Prostate gland (tissue), 2 donors: ENCODE results near the gene UGT1A10. TPM values are rescaled to one million over a fixed set of nuclear protein-coding genes. Genes with fewer than 3 reads are reported as not detected.

ENCODE experiments used
- DNase-seq: peaks from one replicate; pipeline ENCODE4 v3.0.0-alpha.2; 2019; ENCODE audit warnings: low spot score
- H3K27ac ChIP-seq, 2 donors: fragments of 200-600 bp; sonication (generic); 2 replicates each; pipeline ENCODE4 v1.5.1; 2017 to 2019
- H3K27me3 ChIP-seq: fragments of 200-600 bp; sonication (generic); replicated peaks from 2 replicates; pipeline ENCODE4 v1.5.1; 2019; ENCODE audit not compliant: insufficient read depth
- H3K36me3 ChIP-seq, 2 donors: fragments of 200-600 bp; sonication (generic); 1 replicate in 1 of 2; 2 replicates in 1 of 2; pipeline versions ENCODE4 v1.5.1 to v1.8.1; 2017 to 2019
- H3K4me1 ChIP-seq: fragments of 200-600 bp; sonication (generic); replicated peaks from 2 replicates; pipeline ENCODE4 v1.5.1; 2019
- H3K4me3 ChIP-seq, 2 donors: fragments of 200-600 bp; sonication (generic); 2 replicates each; pipeline ENCODE4 v1.5.1; 2017 to 2019
- H3K9me3 ChIP-seq: fragments of 200-600 bp; sonication (generic); 2 replicates; pipeline ENCODE4 v1.5.1; 2017
- CTCF ChIP-seq, 4 experiments: fragments of 200-600 bp in 2 of 4; fragments of 450-650 bp in 2 of 4; sonication (generic) in 2 of 4; IDR thresholded peaks; 1 replicate in 3 of 4; 2 replicates in 1 of 4; pipeline ENCODE4 v1.5.1; 2016 to 2019; ENCODE audit warnings: antibody characterized with exemption in 4 of 4, mild to moderate bottlenecking in 2 of 4, moderate library complexity in 2 of 4
- POLR2A ChIP-seq: fragments of 450-650 bp; IDR thresholded peaks from one replicate; pipeline ENCODE4 v1.6.1; 2016; ENCODE audit warnings: antibody characterized with exemption, mild to moderate bottlenecking
- POLR2AphosphoS5 ChIP-seq: sonication (generic); formaldehyde crosslinking; IDR thresholded peaks from one replicate; pipeline ENCODE4 v1.6.1; 2017; ENCODE audit warnings: antibody characterized with exemption
- WGBS: methylation state at CpG from one replicate; pipeline ENCODE4 v1.1.5; 2018; 5-methylcytosine and 5-hydroxymethylcytosine counted together
- intact Hi-C: fragments of 100-400 bp; cut with DNase I; formaldehyde crosslinking; loops from one replicate; pipeline ENCODE4 v1.14.2; 2022
- total RNA-seq, 2 donors: library from RNA; depleted of rRNA; stranded (reverse); fragments of >200 nt; gene quantifications; one replicate each; pipeline ENCODE4 v1.1.0, GENCODE V29; 2016

UGT1A10 gene
- total RNA-seq, 2 donors from 2014 or later, result not detected

DNA sequence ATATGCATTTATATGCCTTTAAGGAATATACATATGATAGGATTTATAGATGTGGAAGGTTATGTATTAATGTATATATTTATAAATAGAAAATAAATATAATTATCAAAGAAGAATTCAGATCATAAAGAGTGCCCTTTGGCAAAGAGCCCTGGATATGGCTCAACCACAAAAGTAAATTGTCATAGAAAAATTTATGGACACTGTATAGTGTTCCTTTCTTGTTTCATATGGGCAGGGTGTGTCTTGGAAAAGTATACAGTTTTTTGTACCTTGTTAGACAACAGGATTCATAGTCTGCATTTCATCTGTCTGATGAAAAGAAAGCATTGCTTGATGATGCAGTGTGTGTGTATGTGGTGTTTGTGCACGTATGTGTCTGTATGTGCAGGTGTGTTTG lies 48.4 kb downstream of the UGT1A10 start:
- 80% methylated on average over 1 of the region's 1 CpG for WGBS
- no peaks in the 10 kb centered on the region for H3K36me3 ChIP-seq
- no peak overlapping the region for H3K4me3 ChIP-seq
- H3K4me1 ChIP-seq, result no peaks in the 10 kb centered on the region
- no peak for TF ChIP-seq POLR2A
- no peak for TF ChIP-seq POLR2AphosphoS5
- TF ChIP-seq CTCF (IDR thresholded peaks at IDR 0.05), result no peak
- no peaks in the 10 kb centered on the region for H3K9me3 ChIP-seq
- DNase-seq, result no peak
- no peaks in the 10 kb centered on the region for H3K27me3 ChIP-seq
- intact Hi-C loops, result no loop called here
- H3K27ac ChIP-seq, result no peak overlapping the region

DNA sequence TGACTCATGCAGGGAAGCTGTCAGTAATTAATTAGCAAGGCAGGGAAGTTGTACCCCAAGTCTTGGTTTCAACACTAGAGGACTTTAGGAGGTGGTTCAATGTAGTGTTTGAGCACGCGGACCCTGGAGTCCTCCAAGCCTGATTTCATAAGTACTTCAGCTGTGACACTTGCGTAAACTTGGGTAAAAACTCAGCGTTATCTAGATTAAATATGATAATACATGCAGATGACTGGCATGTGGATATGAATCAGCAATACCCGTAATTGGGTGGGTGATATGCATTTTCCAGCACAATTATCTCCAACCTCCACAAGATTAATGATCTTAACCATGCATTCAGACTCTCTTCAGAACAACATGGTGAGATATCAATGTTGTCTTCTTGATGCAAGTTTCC lies 50.7 kb downstream of the UGT1A10 start:
- TF ChIP-seq POLR2A, result no peak
- TF ChIP-seq CTCF (IDR thresholded peaks at IDR 0.05), result no peak
- 80% methylated on average over 5 of the region's 5 CpGs for WGBS
- Histone ChIP-seq H3K36me3 (no peaks in the 10 kb centered on the region), H3K4me1 (no peaks in the 10 kb centered on the region), H3K27ac (no peak overlapping the region), H3K27me3 (no peaks in the 10 kb centered on the region), H3K4me3 (no peak overlapping the region), H3K9me3 (no peaks in the 10 kb centered on the region)
- DNase-seq, result no peak
- intact Hi-C loops, result no loop called here

- H3K27ac ChIP-seq, result no peak overlapping the region
- 86% methylated on average over 5 of the region's 5 CpGs for WGBS
- intact Hi-C loops, result no loop called here
Observed at GRCh38 chr2:233688341-233688740, 52.1 kb downstream of the UGT1A10 start.

GRCh38 chr2:233689031-233689430 lies 52.8 kb downstream of the UGT1A10 start:
- H3K9me3 ChIP-seq, result no peaks in the 10 kb centered on the region
- no peak for DNase-seq
- H3K36me3 ChIP-seq, result no peaks in the 10 kb centered on the region
- no peaks in the 10 kb centered on the region for H3K27me3 ChIP-seq
- no peak for TF ChIP-seq POLR2A
- no peak for TF ChIP-seq CTCF (IDR thresholded peaks at IDR 0.05)
- no peak for TF ChIP-seq POLR2AphosphoS5
- H3K27ac ChIP-seq, result no peak overlapping the region
- no peaks in the 10 kb centered on the region for H3K4me1 ChIP-seq
- H3K4me3 ChIP-seq, result no peak overlapping the region
- intact Hi-C loops, result no loop called here

More at GRCh38 chr2:233688341-233688740, 52.1 kb downstream of the UGT1A10 start:
- H3K4me3 ChIP-seq, result no peak overlapping the region
- no peaks in the 10 kb centered on the region for H3K27me3 ChIP-seq
- no peak for DNase-seq
- TF ChIP-seq CTCF (IDR thresholded peaks at IDR 0.05) (no peak), POLR2AphosphoS5 (no peak)
- no peaks in the 10 kb centered on the region for H3K36me3 ChIP-seq
- H3K4me1 ChIP-seq, result no peaks in the 10 kb centered on the region
- no peaks in the 10 kb centered on the region for H3K9me3 ChIP-seq

- DNase-seq, result no peak
- H3K27me3 ChIP-seq, result no peaks in the 10 kb centered on the region
- no peaks in the 10 kb centered on the region for H3K4me1 ChIP-seq
- H3K4me3 ChIP-seq, result no peak overlapping the region
- H3K9me3 ChIP-seq, result no peaks in the 10 kb centered on the region
- H3K27ac ChIP-seq, result no peak overlapping the region
- TF ChIP-seq CTCF (IDR thresholded peaks at IDR 0.05) (no peak), POLR2AphosphoS5 (no peak), POLR2A (no peak)
- intact Hi-C loops, result no loop called here
- no peaks in the 10 kb centered on the region for H3K36me3 ChIP-seq
- WGBS, result 6% methylated on average over 3 of the region's 3 CpGs
Observed at GRCh38 chr2:233689501-233689900, 53.3 kb downstream of the UGT1A10 start.
